GM21423 (cell line): Measurements from ENCODE around the gene STARD8.

Experiments
- ATAC-seq: cut with Tn5 transposase; IDR thresholded peaks from one replicate; pipeline ENCODE4 v1.9.1; 2021; ENCODE audit warnings: mild to moderate bottlenecking, moderate library complexity; ENCODE audit not compliant: unreplicated experiment

The STARD8 gene

GRCh38 chrX:68691921-68692320, 44.5 kb downstream of the STARD8 start:
- ATAC-seq = no peak

- no peak for ATAC-seq
Observed at GRCh38 chrX:68692651-68693050, 45.2 kb downstream of the STARD8 start.

DNA sequence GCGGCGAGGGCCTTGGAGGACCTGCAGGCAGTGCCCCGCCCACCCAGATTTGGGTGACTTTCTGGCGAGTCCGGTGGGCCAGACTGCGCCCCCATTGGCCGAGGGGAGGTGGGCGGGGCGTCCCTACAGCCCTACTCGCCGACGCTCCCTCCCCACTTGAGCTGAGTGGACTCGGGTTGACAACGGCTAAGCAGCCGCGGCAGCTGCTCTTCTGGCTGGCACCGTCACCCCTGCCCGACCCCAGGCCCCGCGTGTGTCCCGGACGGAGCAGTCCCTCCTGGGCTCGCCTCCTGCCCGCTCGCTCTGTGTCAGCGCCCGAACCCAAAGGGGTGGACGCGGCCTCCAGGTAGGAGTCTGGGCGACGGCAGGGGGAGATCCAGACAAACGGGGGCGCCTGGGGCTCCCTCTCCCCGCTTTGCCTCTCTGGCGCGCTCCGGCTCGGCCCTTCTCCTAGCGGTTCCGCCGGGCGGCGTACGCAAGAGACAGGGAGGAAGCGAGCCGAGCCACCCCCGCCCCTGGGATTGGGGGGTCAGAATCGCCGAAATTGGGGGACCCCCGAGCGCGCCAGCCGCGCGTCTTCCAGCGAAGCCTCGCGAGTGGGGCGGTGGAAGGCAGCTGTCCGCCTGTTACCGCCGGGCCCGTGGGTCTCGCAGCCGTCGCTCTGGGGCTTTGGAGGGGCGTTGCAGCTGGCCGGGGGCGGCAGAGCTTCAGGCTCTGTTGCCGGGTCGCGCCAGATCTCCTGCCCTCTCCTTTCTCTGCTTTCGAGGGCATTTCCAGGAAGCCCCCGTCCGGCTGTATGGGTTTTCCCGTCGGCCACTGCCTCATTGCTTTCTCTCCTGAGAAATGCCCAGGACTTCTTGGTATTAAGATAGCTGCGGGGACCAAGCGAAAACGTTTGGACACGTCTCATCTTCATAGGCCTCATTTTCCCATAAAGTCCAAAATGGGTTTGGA, 46.3 kb downstream of the STARD8 start:
- ATAC-seq = no peak

GRCh38 chrX:68694435-68695205, 47.2 kb downstream of the STARD8 start:
- ATAC-seq = no peak

DNA sequence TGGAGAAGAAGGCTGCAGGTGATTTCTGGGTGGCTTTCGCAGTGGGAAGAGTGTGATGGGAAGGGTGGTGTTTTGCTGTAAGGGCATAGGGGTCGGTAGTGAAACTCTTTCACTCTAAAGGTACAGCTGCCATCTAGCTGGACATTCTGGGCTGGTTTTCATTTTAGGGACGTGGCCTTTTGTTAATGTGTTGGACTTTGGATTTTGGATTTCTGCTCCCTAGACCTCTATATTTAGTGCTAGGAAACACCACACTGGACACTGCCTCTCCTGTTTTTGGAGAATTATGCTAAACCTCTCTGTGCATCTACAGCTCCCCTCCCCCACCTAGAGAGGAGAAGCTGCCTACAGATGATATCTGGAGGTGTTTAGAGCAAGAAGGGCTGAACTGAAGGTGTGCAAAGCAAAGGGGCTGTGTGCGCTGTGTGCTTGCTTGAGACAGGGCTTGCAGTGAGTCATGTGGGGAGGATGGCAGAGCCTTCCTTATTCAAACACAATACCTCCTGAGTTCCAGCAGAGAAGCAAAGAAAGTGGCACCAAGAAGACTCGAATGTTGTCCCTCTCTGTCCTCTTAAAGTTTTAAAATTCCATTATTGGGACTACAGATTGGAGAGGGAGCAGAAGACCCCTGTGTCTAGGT, 47.9 kb downstream of the STARD8 start:
- ATAC-seq = no peak

GRCh38 chrX:68696267-68696990, 49.0 kb downstream of the STARD8 start:
- no peak for ATAC-seq

DNA sequence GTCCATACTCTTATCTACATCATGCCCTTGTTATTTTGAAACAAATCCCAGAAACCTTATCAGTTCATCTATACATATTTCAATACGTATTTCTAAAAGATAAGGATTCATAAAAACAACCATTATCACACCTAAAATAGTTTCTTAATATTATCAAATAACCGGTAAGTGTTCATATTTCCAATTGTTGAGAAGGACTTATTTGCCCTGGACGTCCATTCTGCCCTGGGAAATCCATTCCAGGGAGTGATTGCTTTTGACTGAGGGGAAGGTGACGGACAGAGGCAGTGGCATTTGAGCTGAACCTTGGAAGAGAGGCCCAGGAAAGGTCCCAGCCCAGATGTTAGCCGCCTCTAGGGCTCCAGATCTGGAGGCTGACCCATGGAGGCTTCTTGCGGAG, 49.6 kb downstream of the STARD8 start:
- no peak for ATAC-seq

- ATAC-seq = no peak
Observed at GRCh38 chrX:68697465-68698125, 50.1 kb downstream of the STARD8 start.

DNA sequence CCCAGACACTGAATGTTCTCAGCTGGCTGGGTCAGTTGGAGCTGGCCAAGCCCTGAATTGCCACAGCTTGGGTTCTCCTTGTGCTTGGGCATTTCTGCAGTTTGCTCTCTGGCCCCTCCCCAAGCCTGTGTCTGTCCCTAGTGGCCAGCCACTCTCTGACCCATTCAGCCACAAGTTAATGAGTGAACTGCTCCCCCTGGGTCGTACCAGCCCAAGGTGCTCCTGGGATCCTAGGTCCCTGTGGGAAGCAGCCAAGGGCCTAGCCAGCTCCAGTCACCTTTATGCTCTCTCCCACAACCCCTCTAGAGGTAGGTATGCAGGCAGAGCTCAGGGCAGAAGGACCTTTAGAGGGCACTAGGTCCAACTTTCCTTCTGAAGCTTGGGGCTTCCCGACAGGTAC, 51.5 kb downstream of the STARD8 start:
- ATAC-seq = no peak

DNA sequence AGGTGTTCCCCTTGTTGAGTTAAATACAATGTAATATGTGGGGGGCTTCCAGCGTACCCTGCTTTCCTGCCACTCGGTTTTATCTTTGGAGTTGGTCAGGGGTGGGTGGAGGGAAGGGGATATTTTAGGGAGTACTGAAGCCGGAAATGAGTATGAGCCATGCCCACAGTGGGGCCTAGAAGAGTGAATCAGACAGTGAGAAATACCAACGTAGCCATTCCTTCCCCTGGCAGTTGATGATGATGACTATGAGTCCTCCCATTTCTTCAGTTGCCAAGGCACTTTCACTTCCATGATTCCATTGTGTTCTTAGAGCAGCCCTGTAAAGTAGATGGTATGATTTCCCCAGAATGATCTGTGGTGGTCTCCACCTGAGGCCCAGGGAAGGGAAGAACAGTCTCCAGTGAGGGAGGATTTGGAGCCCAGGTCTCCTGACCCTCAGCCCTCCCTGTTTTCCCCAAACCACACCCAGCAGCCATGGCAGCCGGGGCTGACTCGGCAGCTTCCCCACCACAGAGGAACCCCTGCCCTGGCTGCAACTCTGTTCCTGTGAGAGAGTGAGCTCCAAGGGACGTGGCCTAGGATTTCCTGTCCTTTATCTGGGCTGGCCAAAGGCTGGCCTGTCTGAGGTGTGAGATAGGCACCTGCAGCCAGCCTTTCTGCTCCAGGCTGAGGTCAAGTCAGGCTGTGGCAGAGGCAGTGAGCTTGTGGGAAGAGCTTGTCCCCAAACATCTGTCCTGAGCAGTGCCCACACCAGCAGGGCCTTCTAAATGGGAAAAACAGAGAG, 52.7 kb downstream of the STARD8 start:
- ATAC-seq = no peak

- no peak for ATAC-seq
Observed at GRCh38 chrX:68703369-68703768, 55.9 kb downstream of the STARD8 start.

DNA sequence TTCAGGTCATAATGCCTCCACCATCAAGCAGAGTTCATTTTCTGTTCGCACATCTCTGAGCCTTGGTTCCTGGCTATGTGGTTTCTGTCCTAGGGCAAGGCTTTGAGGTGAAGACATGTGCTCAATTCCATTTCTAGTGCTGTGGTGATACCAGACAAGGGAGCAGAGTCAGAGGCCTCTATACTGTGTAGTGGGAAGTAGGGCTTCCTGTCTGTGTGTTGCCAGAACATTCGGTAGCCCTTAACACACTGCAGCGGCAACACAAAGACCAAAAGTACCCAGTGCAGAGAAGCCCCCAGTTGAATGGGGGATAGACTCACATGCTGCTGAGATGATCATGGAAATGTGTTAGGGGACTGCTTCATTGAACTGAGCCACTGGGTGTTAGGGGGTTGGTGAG, 56.4 kb downstream of the STARD8 start:
- ATAC-seq = no peak

DNA sequence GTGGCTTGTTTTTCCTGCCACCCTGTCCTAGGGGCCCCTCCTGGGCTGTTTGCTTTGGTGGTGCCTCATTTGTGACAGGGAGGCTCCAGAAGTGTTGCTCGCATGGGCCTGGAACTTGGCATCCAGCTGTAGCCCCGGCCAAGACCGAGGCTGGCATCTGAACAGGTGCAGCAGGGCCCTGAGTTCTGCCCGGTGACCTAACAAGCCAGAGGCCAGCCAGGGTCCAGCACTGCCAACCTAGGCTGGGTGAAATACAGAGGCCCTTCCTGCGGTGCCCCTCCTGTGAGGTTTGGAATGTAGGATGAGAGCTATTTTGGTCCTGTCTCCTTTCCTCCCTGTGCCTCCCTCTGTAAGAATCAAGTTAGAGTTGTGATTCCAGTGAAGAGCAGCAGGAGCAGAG, 58.5 kb downstream of the STARD8 start:
- ATAC-seq = no peak

DNA sequence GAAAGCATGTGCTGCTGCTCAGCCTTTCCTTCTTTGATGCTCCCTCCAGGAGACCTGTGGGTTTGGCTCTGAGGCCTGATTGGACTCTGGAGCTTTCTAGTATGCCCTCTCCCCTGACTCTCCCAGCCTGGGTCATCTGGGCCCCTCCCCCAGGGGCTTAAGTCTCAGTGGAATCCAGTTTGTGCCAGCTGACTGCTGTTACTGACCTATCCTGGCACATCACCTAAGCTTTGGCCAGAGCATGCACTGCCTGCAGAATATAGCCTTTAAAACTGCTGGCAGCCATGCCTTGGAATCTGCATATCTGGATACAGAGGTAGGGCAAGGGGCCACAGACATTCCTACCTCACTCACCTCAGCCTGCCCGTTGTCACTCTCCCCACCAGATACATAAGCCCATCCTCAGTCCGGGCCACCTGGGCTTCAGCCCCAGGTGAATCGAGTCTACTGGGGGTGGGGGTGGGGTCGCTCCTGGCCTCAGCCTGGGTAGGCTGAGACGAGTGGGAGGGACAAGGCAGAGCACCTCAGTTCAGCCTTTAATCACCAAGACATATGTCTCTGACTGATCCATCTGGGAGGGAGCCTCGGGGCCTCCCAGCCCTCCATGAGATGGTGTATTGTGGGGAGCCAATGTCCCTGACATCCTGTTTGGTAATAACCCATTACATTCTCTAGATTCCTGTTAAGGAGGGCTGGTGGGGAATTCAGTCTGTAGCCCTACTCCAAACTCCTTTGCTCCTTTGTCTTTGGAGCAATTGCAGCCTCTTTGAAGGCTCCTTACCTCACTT, 61.2 kb downstream of the STARD8 start:
- no peak for ATAC-seq

GRCh38 chrX:68710870-68711576, 63.6 kb downstream of the STARD8 start:
- ATAC-seq = no peak

DNA sequence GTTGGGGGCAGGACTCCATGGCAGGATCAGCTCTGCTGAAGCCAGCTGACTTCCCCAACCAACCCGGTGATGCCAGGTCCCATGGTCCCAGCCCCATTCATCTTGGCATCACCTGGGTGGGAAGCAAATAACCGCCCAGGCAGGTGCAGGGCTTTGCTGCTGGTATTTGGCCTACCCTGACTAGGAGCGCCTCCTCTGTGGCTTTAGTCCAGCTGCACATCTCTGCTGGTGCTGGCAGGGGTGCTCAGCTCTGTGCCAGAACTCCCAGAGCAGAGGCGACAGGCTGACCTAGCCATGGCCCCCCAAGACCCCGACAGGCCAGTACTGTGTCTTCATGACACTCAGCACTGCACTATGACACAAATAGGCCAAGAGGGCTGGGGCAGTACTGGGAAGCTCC, 64.4 kb downstream of the STARD8 start:
- ATAC-seq = no peak

DNA sequence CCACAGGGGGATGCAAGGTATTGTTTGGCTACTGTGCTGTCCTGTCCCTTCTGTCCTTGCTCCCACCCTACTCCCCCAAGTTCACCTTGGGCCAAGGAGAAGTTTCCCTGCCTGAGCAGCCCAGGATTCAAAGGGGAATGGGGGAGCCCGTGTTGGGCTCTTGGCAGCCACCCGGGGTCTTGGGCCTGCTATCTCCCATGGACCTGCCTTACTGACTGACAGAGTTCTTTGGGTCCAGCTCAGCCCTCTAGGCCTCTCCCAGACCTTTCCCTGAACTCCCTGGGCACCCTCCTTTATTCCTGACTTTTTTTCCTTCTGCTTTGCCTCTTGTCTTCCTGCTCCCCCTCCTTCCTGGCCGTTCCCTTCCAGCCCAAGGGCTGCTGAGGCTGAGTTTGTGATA, 67.4 kb downstream of the STARD8 start:
- no peak for ATAC-seq

DNA sequence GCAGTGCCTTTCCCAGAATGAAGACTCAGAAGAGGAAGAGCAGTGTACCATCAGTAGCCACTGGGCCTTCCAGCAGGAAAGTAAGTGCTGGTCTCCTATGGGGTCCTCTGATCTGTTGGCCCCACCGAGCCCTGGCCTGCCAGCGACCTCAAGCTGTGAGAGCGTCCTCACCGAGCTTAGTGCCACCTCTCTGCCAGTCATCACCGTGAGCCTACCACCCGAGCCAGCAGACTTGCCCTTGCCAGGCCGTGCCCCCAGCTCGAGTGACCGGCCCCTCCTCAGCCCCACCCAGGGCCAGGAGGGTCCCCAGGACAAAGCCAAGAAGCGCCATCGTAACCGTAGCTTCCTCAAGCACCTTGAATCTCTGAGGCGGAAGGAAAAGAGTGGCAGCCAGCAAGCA, 69.7 kb downstream of the STARD8 start:
- ATAC-seq = no peak
